RPMI7951 (cell line): ENCODE results near the gene GPI. TPM values are rescaled to one million over a fixed set of nuclear protein-coding genes. Genes with fewer than 3 reads are reported as not detected.

Experiments
- DNase-seq: peaks from one replicate; pipeline ENCODE4 v3.0.0-alpha.2; 2012; ENCODE audit warnings: low read depth
- total RNA-seq: library from RNA; depleted of rRNA; stranded (reverse); fragments of >200 nt; shearing (Covaris generic); gene quantifications from 2 replicates; pipeline ENCODE4 v1.2.3, GENCODE V29; 2014

GPI gene
- total RNA-seq, 1 experiment from 2014 or later, result 372 TPM

GRCh38 chr19:34341935-34342680, 22.9 kb upstream of the GPI start:
- no peak for DNase-seq

- DNase-seq, result no peak
These were observed 21.2 kb upstream of the GPI start for GRCh38 chr19:34343751-34344150.

- peak; percentile 76 for DNase-seq
These were observed 19.0 kb upstream of the GPI start for GRCh38 chr19:34345947-34346351.

GRCh38 chr19:34347561-34348165, 17.3 kb upstream of the GPI start:
- DNase-seq, result no peak

GRCh38 chr19:34348899-34349487, 16.0 kb upstream of the GPI start:
- DNase-seq, result no peak

GRCh38 chr19:34350161-34350561, 14.8 kb upstream of the GPI start:
- no peak for DNase-seq

DNA sequence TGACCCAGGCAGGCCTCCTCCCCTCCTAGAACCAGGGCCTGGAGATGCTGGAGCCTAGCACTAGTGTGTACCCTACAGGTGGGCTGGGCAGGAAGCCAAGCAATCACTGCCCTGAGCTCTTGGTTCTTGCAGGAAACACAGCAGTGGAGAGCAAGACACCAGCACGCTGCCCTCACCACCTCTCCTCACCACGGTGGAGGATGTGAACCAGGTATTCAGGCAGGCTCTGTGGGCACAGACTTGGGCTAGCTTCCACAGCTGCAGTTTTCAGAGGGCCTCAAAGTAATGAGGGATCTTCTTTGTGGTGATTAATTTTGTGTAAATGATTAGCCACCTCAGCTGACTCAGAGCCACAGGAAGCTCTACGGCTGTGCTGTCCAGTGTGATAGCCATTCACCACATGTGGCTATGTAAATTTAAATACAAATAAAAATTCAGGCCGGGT, 13.6 kb upstream of the GPI start:
- no peak for DNase-seq

GRCh38 chr19:34353546-34353945, 11.4 kb upstream of the GPI start:
- DNase-seq, result no peak

- DNase-seq, result no peak
These were observed 9.8 kb upstream of the GPI start for GRCh38 chr19:34355201-34355600.

- DNase-seq, result no peak
These were observed 8.1 kb upstream of the GPI start for GRCh38 chr19:34356875-34357274.

DNA sequence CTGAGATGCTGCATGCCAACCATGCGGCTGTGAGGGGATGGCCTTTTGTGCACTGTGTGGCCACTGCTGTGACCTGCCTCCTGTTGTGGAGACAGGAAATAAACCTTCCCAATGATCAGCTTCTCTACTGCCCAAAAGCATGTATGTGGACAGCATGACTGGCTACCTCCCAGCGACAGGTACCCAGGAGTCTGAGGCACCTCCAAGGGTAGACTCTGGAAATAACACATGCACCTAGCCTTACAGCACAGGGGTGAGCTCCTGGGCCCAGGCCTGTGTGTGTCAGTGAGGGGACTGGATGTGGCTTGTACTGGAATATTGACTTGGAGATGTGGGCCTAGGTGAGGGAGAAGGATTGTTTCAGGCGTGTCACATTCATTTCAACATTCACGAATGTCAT, 7.6 kb upstream of the GPI start:
- DNase-seq, result no peak

DNA sequence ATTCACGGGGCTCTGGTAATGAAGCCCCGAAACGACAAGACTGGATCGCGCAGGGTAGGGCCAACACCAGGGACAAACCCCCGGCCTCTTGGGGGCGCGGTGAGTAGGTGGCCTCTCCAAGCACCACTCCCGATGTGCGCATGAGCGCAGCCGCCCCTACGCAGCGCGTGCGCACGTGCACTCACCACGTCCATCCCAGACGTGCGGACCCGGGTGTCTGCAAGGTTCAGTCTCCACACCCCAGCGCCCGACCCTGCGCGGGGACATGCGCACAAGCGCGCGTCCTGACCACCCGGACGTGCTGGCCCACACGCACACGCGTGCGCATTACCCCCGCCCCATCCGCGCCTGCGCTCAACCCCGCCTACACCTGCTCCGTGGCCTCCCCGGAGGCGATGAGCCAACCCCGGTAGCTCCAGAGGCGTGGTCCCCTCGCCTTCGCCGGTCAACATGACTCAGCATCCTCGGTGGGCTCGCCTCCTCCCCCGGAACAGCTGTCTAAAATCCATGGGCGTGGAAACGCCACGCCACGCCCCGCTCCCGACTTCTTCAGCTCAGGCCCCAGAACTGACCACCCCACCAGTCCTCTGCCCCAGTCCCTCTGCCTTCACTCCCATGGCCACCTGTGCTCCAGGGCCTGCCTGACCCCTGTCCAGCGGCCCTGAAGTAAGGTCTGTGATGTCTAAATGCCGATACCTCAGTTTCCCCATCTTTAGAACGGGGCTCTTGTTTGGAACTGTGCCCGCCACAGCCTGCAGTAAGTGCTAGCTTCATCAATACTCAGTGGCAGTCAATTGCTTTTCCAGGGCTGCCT, 5.6 kb upstream of the GPI start:
- peak; percentile 97 for DNase-seq

DNA sequence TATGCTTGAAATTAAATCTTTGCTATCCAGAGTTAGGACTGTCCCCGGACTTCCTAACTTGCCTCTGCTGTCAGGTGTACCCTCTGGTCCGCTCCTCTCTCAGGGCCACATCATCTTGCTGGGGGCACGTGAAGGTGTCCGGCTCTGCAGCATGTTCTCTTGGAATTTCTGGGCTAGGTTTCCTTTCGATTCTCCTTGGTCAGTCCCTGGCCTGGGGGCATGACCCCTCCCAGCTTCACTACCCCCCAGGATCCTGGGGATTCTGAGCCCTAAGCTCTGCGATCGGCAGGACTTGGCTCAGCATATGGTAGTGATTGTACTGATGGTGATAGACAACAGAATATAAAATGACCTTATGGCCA, 5.1 kb upstream of the GPI start:
- no peak for DNase-seq

DNA sequence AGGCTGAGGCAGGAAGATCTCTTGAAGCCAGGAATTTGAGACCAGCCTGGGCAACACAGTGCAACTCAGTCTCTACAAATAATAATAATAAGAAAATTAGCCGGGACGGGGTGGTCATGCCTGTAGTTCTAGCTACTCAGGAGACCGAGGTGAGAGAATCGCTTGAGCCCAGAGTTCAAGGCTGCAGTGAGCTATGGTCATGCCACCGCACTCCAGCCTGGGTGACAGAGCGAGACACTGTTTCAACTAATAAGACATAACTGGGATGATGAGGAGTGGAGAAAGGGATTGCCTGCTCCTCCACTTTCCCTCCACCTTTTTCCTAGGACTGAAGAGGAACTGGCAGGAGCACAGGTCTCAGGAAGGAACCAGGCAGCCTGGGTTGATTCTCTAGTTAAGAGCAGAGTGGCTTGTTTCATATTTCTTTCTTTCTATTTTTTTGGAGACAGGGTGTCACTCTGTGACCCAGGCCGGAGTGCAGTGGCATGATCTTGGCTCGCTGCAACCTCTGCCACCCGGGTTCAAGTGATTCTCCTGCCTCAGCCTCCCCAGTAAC, 4.6 kb upstream of the GPI start:
- no peak for DNase-seq

DNA sequence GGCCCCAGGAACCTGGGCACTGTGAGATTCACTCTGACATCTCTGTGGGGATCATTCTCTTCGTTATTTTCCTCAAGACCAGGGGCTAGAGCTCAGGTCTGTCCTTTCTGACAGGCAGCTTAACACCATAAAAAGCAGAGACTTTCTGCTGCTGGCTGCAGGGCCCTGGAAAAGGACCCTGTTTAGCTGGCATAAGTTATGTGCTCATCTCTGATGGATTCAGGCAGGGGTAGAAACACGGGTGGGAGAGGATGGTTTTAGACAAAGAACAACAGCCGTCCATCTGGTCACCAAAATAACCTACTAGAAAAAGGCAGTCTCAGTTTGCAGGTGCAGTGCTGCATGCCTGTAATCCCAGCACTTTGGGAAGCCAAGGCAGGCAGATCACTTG, 2.3 kb upstream of the GPI start:
- no peak for DNase-seq

- DNase-seq, result no peak
These were observed 1.9 kb upstream of the GPI start for GRCh38 chr19:34363094-34363493.

DNA sequence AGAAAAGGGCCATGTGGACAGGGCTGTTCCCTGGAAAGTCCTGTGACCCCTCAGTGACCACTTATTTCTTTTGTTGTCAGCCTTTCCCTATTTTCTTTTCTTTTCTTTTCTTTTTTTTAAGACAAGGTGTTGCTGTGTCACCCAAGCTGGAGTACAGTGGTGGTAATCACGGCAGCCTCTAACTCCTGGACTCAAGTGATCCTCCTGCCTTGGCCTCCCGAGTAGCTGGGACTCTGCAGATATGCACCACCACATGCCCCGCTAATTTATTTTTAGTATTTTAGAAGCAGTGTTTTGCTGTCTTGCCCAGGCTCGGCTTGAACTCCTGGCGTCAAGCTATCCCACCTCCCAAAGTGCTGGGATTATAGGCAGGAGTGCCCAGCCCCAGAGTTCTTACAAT, 1.1 kb upstream of the GPI start:
- DNase-seq, result no peak

- no peak for DNase-seq
These were observed 550 bp upstream of the GPI start for GRCh38 chr19:34364462-34364829.

DNA sequence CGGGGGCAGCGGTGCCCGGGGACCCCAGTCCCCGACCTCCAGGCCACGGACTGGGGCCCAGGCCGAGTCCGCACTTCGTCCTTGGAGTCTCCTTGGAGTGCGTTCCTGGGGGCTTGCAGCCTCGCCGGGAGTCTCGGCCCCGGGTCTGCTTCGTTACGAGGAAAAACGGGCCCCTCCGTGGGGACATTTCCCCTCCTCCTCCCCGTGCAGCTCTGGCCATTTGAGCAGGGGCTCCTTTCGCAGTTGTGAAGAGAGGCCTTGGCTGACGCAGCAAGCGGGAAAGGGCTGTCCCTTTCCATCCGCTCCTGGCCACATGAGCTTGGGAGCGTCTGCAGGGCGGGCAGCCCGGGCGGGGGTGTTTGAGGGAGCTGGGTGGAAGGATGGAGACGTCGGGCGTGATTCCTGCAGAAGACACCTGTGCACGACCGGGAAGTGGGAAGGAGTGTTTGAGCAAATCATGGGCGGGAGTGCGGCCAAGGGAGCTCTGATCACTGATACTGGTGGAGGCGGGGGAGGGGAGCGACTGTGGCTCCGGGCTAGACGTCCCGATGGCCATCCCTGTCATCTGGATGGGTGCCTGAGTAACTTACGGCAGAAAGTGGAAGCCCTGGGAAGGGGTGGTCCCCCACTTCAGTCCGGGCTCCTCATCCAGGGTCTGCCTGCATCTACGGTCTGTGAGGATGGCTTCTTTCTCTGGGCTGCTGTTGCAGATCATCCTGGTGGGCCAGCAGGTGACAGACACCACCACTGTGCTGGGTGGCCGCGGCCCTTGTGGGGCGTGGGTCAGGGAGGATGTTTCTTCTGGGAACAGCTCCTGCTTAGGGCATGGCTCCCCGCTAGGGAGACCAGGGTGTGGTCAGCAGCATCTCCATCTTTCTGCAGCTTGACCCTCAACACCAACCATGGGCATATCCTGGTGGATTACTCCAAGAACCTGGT, 736 bp downstream of the GPI start:
- DNase-seq, result peak; percentile 43

DNA sequence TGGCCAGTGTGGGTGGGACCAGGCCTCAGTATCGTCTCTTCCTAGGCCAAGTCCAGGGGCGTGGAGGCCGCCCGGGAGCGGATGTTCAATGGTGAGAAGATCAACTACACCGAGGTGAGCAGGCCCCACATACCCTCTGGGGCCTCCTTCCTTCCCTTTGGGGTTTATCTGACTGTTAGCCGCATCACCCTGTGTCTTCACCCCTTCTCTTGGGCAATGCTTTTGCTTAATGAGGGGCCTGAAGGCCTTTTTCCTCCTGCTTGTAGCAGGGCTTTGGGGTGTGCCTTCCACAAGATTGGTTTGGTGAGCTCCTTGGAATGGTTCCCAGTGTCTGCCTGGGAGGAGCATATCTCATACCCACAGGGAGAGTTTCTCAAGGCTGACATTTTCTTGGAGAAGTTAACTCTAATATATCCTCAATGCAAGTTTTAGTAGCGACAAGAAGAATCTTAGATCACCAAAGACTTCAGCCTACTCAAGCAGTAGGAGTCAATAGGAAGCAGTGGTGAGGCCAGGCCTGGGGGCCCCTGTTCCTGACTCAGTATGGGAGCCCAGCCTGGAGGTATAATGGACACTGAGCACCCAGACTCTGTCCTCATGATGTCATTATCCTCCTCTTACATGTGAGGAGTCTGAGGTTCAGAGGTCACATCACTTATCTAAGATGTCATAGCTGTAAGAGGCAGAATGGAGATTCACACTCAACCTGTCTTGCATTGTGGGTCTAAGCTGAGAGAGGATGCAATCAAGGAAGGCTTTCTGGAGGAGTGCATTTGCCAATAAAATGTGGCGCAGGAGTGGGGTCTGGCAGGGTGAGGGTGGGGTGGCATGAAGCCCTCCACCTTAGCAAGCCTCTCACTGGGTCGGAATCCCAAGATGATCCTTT, 2.0 kb downstream of the GPI start:
- peak; percentile 80 for DNase-seq
